Cardiac muscle cell (in vitro differentiated cells and primary cell): Measurements from ENCODE around the gene PNLIPRP2. TPM values are rescaled to one million over a fixed set of nuclear protein-coding genes. Genes with fewer than 3 reads are reported as not detected.

Experiments used
- DNase-seq, 2 donors: peaks; one replicate each; pipeline versions ENCODE4 v3.0.0 to v3.0.0-alpha.2; 2010 to 2017; ENCODE audit warnings: low read depth in 1 of 2, low spot score in 1 of 2
- H3K27ac ChIP-seq: fragments of 200-600 bp; sonication (generic); 2 replicates; pipeline ENCODE4 v1.5.1; 2016
- H3K27me3 ChIP-seq: fragments of 200-600 bp; sonication (generic); 2 replicates; pipeline ENCODE4 v1.6.0; 2016; ENCODE audit warnings: control low read depth
- H3K36me3 ChIP-seq: fragments of 200-600 bp; sonication (generic); 2 replicates; pipeline ENCODE4 v1.5.1; 2016; ENCODE audit warnings: control low read depth
- H3K4me1 ChIP-seq: fragments of 200-600 bp; sonication (generic); 2 replicates; pipeline ENCODE4 v1.8.1; 2017; ENCODE audit warnings: low read depth, mild to moderate bottlenecking, mixed run types
- H3K4me3 ChIP-seq: fragments of 200-600 bp; sonication (generic); 2 replicates; pipeline ENCODE4 v1.5.1; 2016; ENCODE audit warnings: mild to moderate bottlenecking
- H3K9me3 ChIP-seq: fragments of 200-600 bp; sonication (generic); 2 replicates; pipeline ENCODE4 v1.5.1; 2017; ENCODE audit warnings: low read depth, mild to moderate bottlenecking, control low read depth
- CTCF ChIP-seq: IDR thresholded peaks from 2 replicates; pipeline ENCODE4 v1.5.1; 2012; ENCODE audit warnings: low read depth, mild to moderate bottlenecking, low read length
- polyA plus RNA-seq: library from polyadenylated mRNA; unstranded; fragments of >200 nt; fragmentation: Nextera tagmentation; extraction: Ambion mirVana; gene quantifications from 2 replicates; pipeline ENCODE4 v1.2.1, GENCODE V29; 2016
- total RNA-seq: library from RNA; depleted of rRNA; stranded (reverse); fragments of >200 nt; gene quantifications from 2 replicates; pipeline ENCODE4 v1.2.3, GENCODE V29; 2016

PNLIPRP2 gene
- total and polyA plus RNA-seq, 2 experiments from 2014 or later: not detected

DNA sequence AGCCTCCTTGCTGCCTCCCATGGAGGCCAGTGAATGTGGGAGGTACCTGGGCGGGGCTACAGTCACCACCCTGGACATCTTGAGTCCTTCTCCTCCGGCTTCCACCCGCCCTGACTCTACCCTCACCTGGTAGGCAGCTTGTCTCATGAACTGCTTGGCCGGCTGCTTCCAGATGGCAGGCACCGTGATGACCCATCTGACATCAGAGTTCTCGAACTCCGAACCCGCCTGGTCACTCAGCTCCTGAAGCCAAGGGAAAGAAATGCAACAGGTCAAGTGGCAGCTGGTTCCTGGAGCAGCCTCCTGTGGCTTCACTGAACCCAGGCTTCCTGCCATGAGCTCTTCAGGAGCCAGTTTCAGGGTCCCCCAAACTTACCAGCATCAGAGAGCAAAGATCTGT is 71.5 kb downstream of the PNLIPRP2 start:
- no peak overlapping the region for H3K27ac ChIP-seq
- H3K27me3 ChIP-seq: no peaks in the 10 kb centered on the region
- peaks cover 42% of the 10 kb centered on the region for H3K4me1 ChIP-seq
- TF ChIP-seq CTCF: no peak
- no peaks in the 10 kb centered on the region for H3K9me3 ChIP-seq
- H3K36me3 ChIP-seq: no peaks in the 10 kb centered on the region
- no peak overlapping the region for H3K4me3 ChIP-seq
- no peak for DNase-seq

GRCh38 chr10:116694243-116694926 is 73.6 kb downstream of the PNLIPRP2 start:
- Histone ChIP-seq H3K4me1 (peaks cover 37% of the 10 kb centered on the region), H3K9me3 (no peaks in the 10 kb centered on the region)

More at GRCh38 chr10:116694243-116694926, 73.6 kb downstream of the PNLIPRP2 start:
- no peak overlapping the region for H3K27ac ChIP-seq
- peak in 1 of 2 donors; percentile 70 for DNase-seq
- TF ChIP-seq CTCF: no peak
- no peaks in the 10 kb centered on the region for H3K36me3 ChIP-seq
- no peaks in the 10 kb centered on the region for H3K27me3 ChIP-seq
- no peak overlapping the region for H3K4me3 ChIP-seq

Other genes with a start within 250 kb of the PNLIPRP2 start
- gene PNLIPRP3, start 193.1 kb upstream of the PNLIPRP2 start, total RNA-seq: not detected in 2 replicates
- not detected in 2 replicates for gene PNLIPRP3, start 193.1 kb upstream of the PNLIPRP2 start, polyA plus RNA-seq
- not detected in 2 replicates for gene PNLIP, start 75.0 kb upstream of the PNLIPRP2 start, total RNA-seq
- not detected in 2 replicates for gene PNLIP, start 75.0 kb upstream of the PNLIPRP2 start, polyA plus RNA-seq
- not detected in 2 replicates for gene PNLIPRP1, start 30.0 kb upstream of the PNLIPRP2 start, total RNA-seq
- gene PNLIPRP1, start 30.0 kb upstream of the PNLIPRP2 start, polyA plus RNA-seq: not detected in 2 replicates
- 6.4 and 9.6 TPM in 2 replicates for gene HSPA12A, start 121.6 kb downstream of the PNLIPRP2 start, total RNA-seq
- gene HSPA12A, start 121.6 kb downstream of the PNLIPRP2 start, polyA plus RNA-seq: 7.2 and 8.3 TPM in 2 replicates
- 0.35 and 0.66 TPM in 2 replicates for gene ENO4, start 228.5 kb downstream of the PNLIPRP2 start, total RNA-seq
- gene ENO4, start 228.5 kb downstream of the PNLIPRP2 start, polyA plus RNA-seq: 0.44 TPM in 1 of 2 replicates, not detected in the other